ENCODE data around the gene TIMM10B. TPM values are rescaled to one million over a fixed set of nuclear protein-coding genes. Genes with fewer than 3 reads are reported as not detected.

The TIMM10B gene
- total and polyA plus RNA-seq, 2 of the 4 experiments (the other 2 are of a cell fraction), result 24.7 to 27.1 TPM

- POLR2A ChIA-PET (ENCODE audit: unreplicated experiment), result no interaction called here
- no peaks in the 10 kb centered on the region for H3K4me1 ChIP-seq (ENCODE audit: control insufficient read depth, insufficient read depth, low read length)
- no TSS peak for BruUV-seq (replicated peaks)
- no peak overlapping the region for H3K14ac ChIP-seq (replicated peaks; ENCODE audit: low read depth, low read length)
- no peak overlapping the region for H4K5ac ChIP-seq (ENCODE audit: low read depth, low read length)
- peaks cover 0 to 7% of the 10 kb centered on the region in 2 experiments; a peak in 1 of 4 replicates for H3K79me1 ChIP-seq (ENCODE audit: low read depth in 1 of 2, low read length in 2 of 2)
- H3K27ac ChIP-seq (ENCODE audit: insufficient read depth, low read length), result no peak overlapping the region
- in situ Hi-C loops (cut with MboI; ENCODE audit: low sequenced_read_pairs) (no loop called here), intact Hi-C loops (cut with micrococcal nuclease) (no loop called here), dilution Hi-C loops (cut with HindIII; ENCODE audit: low sequenced_read_pairs, unreplicated experiment) (no loop called here)
- H3K27me3 ChIP-seq (ENCODE audit: control insufficient read depth, insufficient read depth, low read length), result no peaks in the 10 kb centered on the region
- H2AFZ ChIP-seq (replicated peaks; ENCODE audit: low read length, poor library complexity), result no peak overlapping the region
- 0 out of 2 replicates have a peak, but pooled peaks cover 5% of the 10 kb centered on the region for H4K20me1 ChIP-seq (ENCODE audit: insufficient read depth, low read length)
- TF ChIP-seq CTCF (conservative IDR thresholded peaks at IDR 0.05; ENCODE audit: low read depth, low read length) (no peak), CHD1 (IDR thresholded peaks at IDR 0.05; ENCODE audit: low read depth, low read length) (no peak), RFX5 (IDR thresholded peaks at IDR 0.05; ENCODE audit: low read depth, low read length) (no peak), BHLHE40 (IDR thresholded peaks at IDR 0.05; ENCODE audit: low read depth, low read length) (no peak), USF2 (IDR thresholded peaks at IDR 0.05; ENCODE audit: low read depth, low read length) (no peak), NFE2L2 (IDR thresholded peaks at IDR 0.05; ENCODE audit: low read depth, low read length) (no peak), POLR2A (IDR thresholded peaks at IDR 0.05; ENCODE audit: low read depth, low read length) (no peak), ELK1 (IDR thresholded peaks at IDR 0.05; ENCODE audit: borderline replicate concordance, low read depth, low read length) (no peak), FOS (IDR thresholded peaks at IDR 0.05; ENCODE audit: low read depth, low read length) (no peak), MAFK (IDR thresholded peaks at IDR 0.05; ENCODE audit: low read depth, low read length) (no peak), SMC3 (IDR thresholded peaks at IDR 0.05; ENCODE audit: low read depth, low read length) (no peak), CEBPB (IDR thresholded peaks at IDR 0.05; ENCODE audit: low read depth, low read length) (no peak)
- no peak overlapping the region for H3K56ac ChIP-seq (ENCODE audit: extremely low read depth, insufficient read depth, low read length)
- H2AK9ac ChIP-seq (replicated peaks; ENCODE audit: low read depth, low read length, poor library complexity), result no peak overlapping the region
- H3K9ac ChIP-seq (ENCODE audit: low read depth, low read length), result no peak overlapping the region
- no peak overlapping the region for H3K4me3 ChIP-seq (ENCODE audit: insufficient read depth, low read depth, low read length)
- H3K23ac ChIP-seq (ENCODE audit: low read depth, low read length), result no peak overlapping the region
- H4K91ac ChIP-seq (ENCODE audit: insufficient read depth, low read depth, low read length), result no peak overlapping the region
- no peak overlapping the region for H3K18ac ChIP-seq (ENCODE audit: low read depth, low read length)
- no peak overlapping the region for H2BK20ac ChIP-seq (ENCODE audit: low read depth, low read length)
- peaks cover 55% of the 10 kb centered on the region for H3K36me3 ChIP-seq (ENCODE audit: control insufficient read depth, insufficient read depth, low read length)
- no peak overlapping the region for H2AK5ac ChIP-seq (ENCODE audit: low read depth, low read length)
- DNase-seq (no peak), ATAC-seq (ENCODE audit: low read depth) (no peak)
- H3K4me2 ChIP-seq (ENCODE audit: low read depth, low read length), result no peak overlapping the region
- no peak overlapping the region for H2BK120ac ChIP-seq (ENCODE audit: low read depth, low read length)
- no peak overlapping the region for H4K8ac ChIP-seq (ENCODE audit: low read depth in 2 of 2, low read length in 2 of 2)
- no peaks in the 10 kb centered on the region for H3K9me1 ChIP-seq (ENCODE audit: insufficient read depth, low read length)
- CTCF ChIA-PET, result interaction anchor here (1.0 kb wide), 1 partner anchor 14 kb away, joined by 3 read pairs; no protein-coding TSS in a partner anchor
- WGBS, 2 experiments (ENCODE audit: extremely low coverage in 2 of 2, insufficient read length in 1 of 2), result no CpG with 5 or more reads among the region's 1 CpG
- no peaks in the 10 kb centered on the region for H3K9me3 ChIP-seq (ENCODE audit: control insufficient read depth, insufficient read depth, low read length)
- no peak overlapping the region for H2BK15ac ChIP-seq (ENCODE audit: low read depth, low read length)
- H2BK5ac ChIP-seq (ENCODE audit: low read depth, low read length, poor library complexity, severe bottlenecking), result no peak overlapping the region
- H3K4ac ChIP-seq (ENCODE audit: low read depth, low read length), result no peak overlapping the region
These were observed 22.2 kb upstream of the TIMM10B start for GRCh38 chr11:6459099-6459450.

Data from IMR-90 (cell line).